Left hindlimb (tissue), 1 donor: Measurements from ENCODE around the gene ZNF564.
A peak's percentile ranks its signal among the peaks of the same experiment; 100 is the strongest.
"Not testable (repeated sequence)": the region's sequence is repeated elsewhere in the genome, so short reads cannot be mapped to it uniquely, and the experiment has no call there.

Experiments used
- DNase-seq: peaks from one replicate; pipeline ENCODE4 v3.0.0-alpha.2; 2018

ZNF564 gene

GRCh38 chr19:12551060-12551832, at the start of gene ZNF564:
TSS of gene ZNF564 (minus strand) at chr19:12551482. CDS start at chr19:12551332, 150 bp downstream.
- peak; percentile 99 for DNase-seq

- no peak for DNase-seq
Measured at GRCh38 chr19:12597594-12597993, 46.3 kb upstream of the ZNF564 start.

- peak; percentile 34 for DNase-seq
Measured at GRCh38 chr19:12596927-12597548, 45.8 kb upstream of the ZNF564 start.

GRCh38 chr19:12596485-12596884, 45.2 kb upstream of the ZNF564 start:
- no peak for DNase-seq

- no peak for DNase-seq
Measured at GRCh38 chr19:12581100-12581499, 29.8 kb upstream of the ZNF564 start.

- no peak for DNase-seq
Measured at GRCh38 chr19:12580180-12580694, 29.0 kb upstream of the ZNF564 start.

GRCh38 chr19:12578641-12579040, 27.4 kb upstream of the ZNF564 start:
- DNase-seq, result no peak

- DNase-seq, result no peak
Measured at GRCh38 chr19:12574036-12574435, 22.8 kb upstream of the ZNF564 start.

- DNase-seq, result no peak
Measured at GRCh38 chr19:12567951-12568350, 16.7 kb upstream of the ZNF564 start.

GRCh38 chr19:12566380-12566779, 15.1 kb upstream of the ZNF564 start:
- DNase-seq, result not testable (repeated sequence)

- DNase-seq, result peak; percentile 87
Measured at GRCh38 chr19:12564016-12564664, 12.9 kb upstream of the ZNF564 start.

- DNase-seq, result no peak
Measured at GRCh38 chr19:12555456-12555930, 4.2 kb upstream of the ZNF564 start.

- DNase-seq, result no peak
Measured at GRCh38 chr19:12546903-12547302, 4.4 kb downstream of the ZNF564 start.

GRCh38 chr19:12546068-12546467, 5.2 kb downstream of the ZNF564 start:
- no peak for DNase-seq

GRCh38 chr19:12545267-12545666, 6.0 kb downstream of the ZNF564 start:
- DNase-seq, result no peak

- DNase-seq, result no peak
Measured at GRCh38 chr19:12544401-12544876, 6.8 kb downstream of the ZNF564 start.

GRCh38 chr19:12543855-12544254, 7.4 kb downstream of the ZNF564 start:
- DNase-seq, result no peak

- DNase-seq, result no peak
Measured at GRCh38 chr19:12527034-12527836, 24.0 kb downstream of the ZNF564 start.

- no peak for DNase-seq
Measured at GRCh38 chr19:12526542-12526941, 24.7 kb downstream of the ZNF564 start.

- DNase-seq, result no peak
Measured at GRCh38 chr19:12521996-12522395, 29.3 kb downstream of the ZNF564 start.

- no peak for DNase-seq
Measured at GRCh38 chr19:12513531-12514061, 37.7 kb downstream of the ZNF564 start.

- DNase-seq, result no peak
Measured at GRCh38 chr19:12497032-12497431, 54.2 kb downstream of the ZNF564 start.
